ENCODE measurements around the gene EXO1. TPM values are rescaled to one million over a fixed set of nuclear protein-coding genes. Genes with fewer than 3 reads are reported as not detected.

EXO1 gene
- total RNA-seq, 1 donor from 2014 or later, result 2.3 TPM

DNA sequence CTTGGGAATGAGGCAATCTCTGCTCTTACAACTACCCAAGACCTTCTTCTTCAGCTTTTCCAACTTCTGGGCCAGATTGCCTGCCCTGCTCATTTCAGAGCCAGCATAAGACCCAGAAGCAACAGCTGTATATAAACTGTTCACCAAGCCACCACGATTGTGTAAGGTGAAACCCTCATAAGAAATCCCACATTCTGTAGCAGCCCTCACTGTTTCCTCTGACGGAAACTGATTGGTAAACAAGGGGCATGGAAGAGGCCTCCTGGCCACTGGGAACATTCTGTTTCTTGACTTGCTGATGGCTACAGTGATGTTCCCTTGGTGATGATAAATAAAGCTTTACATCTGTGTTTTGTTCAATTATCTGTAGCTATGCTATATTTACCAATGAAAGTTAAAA is 39.7 kb upstream of the EXO1 start:
- ChIA-PET CTCF (no interaction called here), POLR2A (no interaction called here)
- intact Hi-C loops (cut with micrococcal nuclease), result no loop called here
- H3K4me3 Mint-ChIP-seq, result no peak overlapping the region
- ATAC-seq (ENCODE audit: low read depth) (no peak), DNase-seq (no peak)
- H3K9me3 Mint-ChIP-seq, result no peaks in the 10 kb centered on the region
- H3K36me3 Mint-ChIP-seq (ENCODE audit: low read depth), result no peaks in the 10 kb centered on the region
- no peak overlapping the region for H3K27ac Mint-ChIP-seq
- H3K4me1 Mint-ChIP-seq, result no peaks in the 10 kb centered on the region
- no peak for TF ChIP-seq CTCF (IDR thresholded peaks at IDR 0.05)
- peaks cover 4% of the 10 kb centered on the region for H3K27me3 Mint-ChIP-seq

GRCh38 chr1:241810769-241811405 is 37.1 kb upstream of the EXO1 start:
- Mint-ChIP-seq H3K27ac (no peak overlapping the region), H3K4me1 (no peaks in the 10 kb centered on the region), H3K4me3 (no peak overlapping the region), H3K9me3 (no peaks in the 10 kb centered on the region), H3K27me3 (peaks cover 3% of the 10 kb centered on the region), H3K36me3 (ENCODE audit: low read depth) (no peaks in the 10 kb centered on the region)
- TF ChIP-seq CTCF (IDR thresholded peaks at IDR 0.05), result no peak
- DNase-seq (no peak), ATAC-seq (ENCODE audit: low read depth) (no peak)
- intact Hi-C loops (cut with micrococcal nuclease), result no loop called here
- CTCF ChIA-PET, result interaction anchor here (1.3 kb wide), 1 partner anchor 23 kb away, joined by 4 read pairs; no protein-coding TSS in a partner anchor
- POLR2A ChIA-PET, result no interaction called here

DNA sequence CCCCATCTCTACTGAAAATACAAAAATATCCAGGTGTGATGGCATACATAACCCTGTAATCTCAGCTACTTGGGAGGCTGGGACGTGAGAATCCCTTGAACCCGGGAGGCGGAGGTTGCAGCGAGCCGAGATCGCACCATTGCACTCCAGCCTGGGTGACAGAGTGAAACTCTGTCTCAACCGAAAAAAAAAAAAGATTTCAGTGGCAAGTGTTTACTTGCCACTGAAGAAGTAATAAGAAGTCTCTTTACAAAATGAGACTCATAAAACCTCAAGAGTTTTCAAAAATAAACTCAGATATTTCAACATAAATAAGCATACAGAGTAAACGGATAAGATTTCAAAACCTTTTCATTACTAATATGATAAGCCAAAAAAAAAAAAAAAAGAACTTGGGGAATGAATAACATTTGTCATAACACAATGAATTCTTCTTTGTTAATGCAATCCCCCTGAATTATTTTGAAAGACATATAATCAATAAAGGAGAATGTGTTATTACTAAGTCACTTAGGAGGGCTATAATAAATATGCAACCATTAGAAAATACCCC is 34.2 kb upstream of the EXO1 start:
- ChIA-PET POLR2A (no interaction called here), CTCF (no interaction called here)
- TF ChIP-seq CTCF (IDR thresholded peaks at IDR 0.05), result no peak
- DNase-seq (no peak), ATAC-seq (ENCODE audit: low read depth) (no peak)
- no peak overlapping the region for H3K27ac Mint-ChIP-seq
- no peaks in the 10 kb centered on the region for H3K36me3 Mint-ChIP-seq (ENCODE audit: low read depth)
- peaks cover 11% of the 10 kb centered on the region for H3K4me1 Mint-ChIP-seq
- peaks cover 3% of the 10 kb centered on the region for H3K27me3 Mint-ChIP-seq
- intact Hi-C loops (cut with micrococcal nuclease), result no loop called here
- H3K9me3 Mint-ChIP-seq, result no peaks in the 10 kb centered on the region
- no peak overlapping the region for H3K4me3 Mint-ChIP-seq

DNA sequence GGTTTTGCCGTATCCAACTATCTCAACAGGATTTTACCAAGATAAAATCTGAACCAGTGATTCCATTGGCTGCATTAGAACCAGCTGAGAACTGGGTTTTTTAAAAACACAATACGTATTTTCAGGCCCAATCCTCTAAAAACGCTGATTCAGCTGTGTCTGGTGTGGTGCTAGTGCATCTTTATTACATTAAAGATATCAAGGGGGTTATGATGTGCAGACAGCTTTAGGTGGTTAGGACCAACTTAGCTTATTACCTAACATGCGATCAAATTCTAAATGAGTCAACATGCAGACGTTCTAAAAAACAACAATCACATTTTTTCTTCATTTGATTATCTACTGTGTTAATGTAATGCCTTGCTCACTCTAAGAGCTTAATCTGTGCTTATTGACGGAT is 32.0 kb upstream of the EXO1 start:
- no peak for TF ChIP-seq CTCF (IDR thresholded peaks at IDR 0.05)
- intact Hi-C loops (cut with micrococcal nuclease), result no loop called here
- ATAC-seq (ENCODE audit: low read depth) (no peak), DNase-seq (no peak)
- POLR2A ChIA-PET, result no interaction called here
- peaks cover 3% of the 10 kb centered on the region for H3K27me3 Mint-ChIP-seq
- H3K4me3 Mint-ChIP-seq, result no peak overlapping the region
- no peak overlapping the region for H3K27ac Mint-ChIP-seq
- CTCF ChIA-PET, result no interaction called here
- no peaks in the 10 kb centered on the region for H3K9me3 Mint-ChIP-seq
- no peaks in the 10 kb centered on the region for H3K36me3 Mint-ChIP-seq (ENCODE audit: low read depth)
- H3K4me1 Mint-ChIP-seq, result peaks cover 11% of the 10 kb centered on the region

DNA sequence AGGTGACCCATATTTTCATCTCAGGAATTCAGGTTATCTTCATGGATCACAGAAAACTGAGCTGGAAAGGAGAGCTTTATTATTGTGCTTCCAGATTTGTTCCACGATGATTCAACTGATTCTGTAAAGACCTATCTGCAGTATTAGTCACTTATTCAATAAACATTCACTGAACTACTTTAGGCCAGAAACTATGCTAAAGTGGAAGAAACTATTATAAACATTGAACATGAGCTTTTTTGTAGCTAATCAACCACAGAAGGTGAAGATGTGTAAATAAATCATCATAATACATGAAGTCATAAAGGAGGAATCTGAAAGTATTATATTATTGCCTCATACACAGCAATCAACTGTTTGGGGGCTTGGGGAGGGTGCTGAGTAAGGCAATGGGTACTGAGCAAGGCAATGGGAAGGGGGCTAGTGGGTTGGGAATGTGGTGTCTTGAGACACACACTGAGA is 30.6 kb upstream of the EXO1 start:
- TF ChIP-seq CTCF (IDR thresholded peaks at IDR 0.05), result no peak
- ChIA-PET CTCF (no interaction called here), POLR2A (no interaction called here)
- H3K27me3 Mint-ChIP-seq, result no peaks in the 10 kb centered on the region
- no peak overlapping the region for H3K27ac Mint-ChIP-seq
- H3K4me1 Mint-ChIP-seq, result peaks cover 11% of the 10 kb centered on the region
- intact Hi-C loops (cut with micrococcal nuclease), result no loop called here
- ATAC-seq (ENCODE audit: low read depth) (no peak), DNase-seq (no peak)
- no peak overlapping the region for H3K4me3 Mint-ChIP-seq
- no peaks in the 10 kb centered on the region for H3K9me3 Mint-ChIP-seq
- no peaks in the 10 kb centered on the region for H3K36me3 Mint-ChIP-seq (ENCODE audit: low read depth)

Measured in activated B cell treated with CpG ODN at 0.5 μM for 24 hours (primary cell).